Measurements from ENCODE around the gene PHF5A.

DNA sequence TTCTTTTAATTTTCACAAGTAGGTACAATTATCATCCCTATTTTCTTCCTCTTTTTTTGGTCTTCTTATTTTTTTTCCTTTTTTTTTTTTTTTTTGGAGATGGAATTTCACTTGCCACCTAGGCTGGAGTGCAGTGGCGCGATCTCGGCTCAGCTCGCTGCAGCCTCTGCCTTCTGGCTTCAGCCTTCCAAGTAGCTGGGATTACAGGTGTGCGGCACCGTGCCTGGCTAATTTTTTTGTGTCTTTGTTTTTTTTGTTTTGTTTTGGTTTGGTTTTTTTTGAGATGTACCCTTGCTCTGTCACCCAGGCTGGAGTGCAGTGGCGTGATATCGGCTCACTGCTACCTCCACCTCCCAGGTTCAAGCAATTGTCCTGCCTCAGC lies 38.5 kb downstream of the PHF5A start:
- TF ChIP-seq, protein P1, sequence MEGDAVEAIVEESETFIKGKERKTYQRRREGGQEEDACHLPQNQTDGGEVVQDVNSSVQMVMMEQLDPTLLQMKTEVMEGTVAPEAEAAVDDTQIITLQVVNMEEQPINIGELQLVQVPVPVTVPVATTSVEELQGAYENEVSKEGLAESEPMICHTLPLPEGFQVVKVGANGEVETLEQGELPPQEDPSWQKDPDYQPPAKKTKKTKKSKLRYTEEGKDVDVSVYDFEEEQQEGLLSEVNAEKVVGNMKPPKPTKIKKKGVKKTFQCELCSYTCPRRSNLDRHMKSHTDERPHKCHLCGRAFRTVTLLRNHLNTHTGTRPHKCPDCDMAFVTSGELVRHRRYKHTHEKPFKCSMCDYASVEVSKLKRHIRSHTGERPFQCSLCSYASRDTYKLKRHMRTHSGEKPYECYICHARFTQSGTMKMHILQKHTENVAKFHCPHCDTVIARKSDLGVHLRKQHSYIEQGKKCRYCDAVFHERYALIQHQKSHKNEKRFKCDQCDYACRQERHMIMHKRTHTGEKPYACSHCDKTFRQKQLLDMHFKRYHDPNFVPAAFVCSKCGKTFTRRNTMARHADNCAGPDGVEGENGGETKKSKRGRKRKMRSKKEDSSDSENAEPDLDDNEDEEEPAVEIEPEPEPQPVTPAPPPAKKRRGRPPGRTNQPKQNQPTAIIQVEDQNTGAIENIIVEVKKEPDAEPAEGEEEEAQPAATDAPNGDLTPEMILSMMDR (conservative IDR thresholded peaks at IDR 0.05 in 1 of 2, IDR thresholded peaks at IDR 0.05 in 1 of 2; ENCODE audit: low read depth in 1 of 2, low read length in 2 of 2) = no peak
- no peak for TF ChIP-seq EZH2 (IDR thresholded peaks at IDR 0.05; ENCODE audit: low read length, missing control alignments)

Data from fibroblast of lung (primary cell).